GM12874 (cell line): Measurements from ENCODE around the gene FANCL.

Source experiments
- TF ChIP-seq, protein P1 (sequence below): IDR thresholded peaks from 2 replicates; pipeline ENCODE4 v1.5.1; 2011; ENCODE audit warnings: low read depth, mild to moderate bottlenecking, control low read depth, low read length, moderate library complexity; ENCODE audit not compliant: insufficient read depth

Gene FANCL

GRCh38 chr2:58195662-58196061, 45.5 kb downstream of the FANCL start:
- TF ChIP-seq, protein P1, sequence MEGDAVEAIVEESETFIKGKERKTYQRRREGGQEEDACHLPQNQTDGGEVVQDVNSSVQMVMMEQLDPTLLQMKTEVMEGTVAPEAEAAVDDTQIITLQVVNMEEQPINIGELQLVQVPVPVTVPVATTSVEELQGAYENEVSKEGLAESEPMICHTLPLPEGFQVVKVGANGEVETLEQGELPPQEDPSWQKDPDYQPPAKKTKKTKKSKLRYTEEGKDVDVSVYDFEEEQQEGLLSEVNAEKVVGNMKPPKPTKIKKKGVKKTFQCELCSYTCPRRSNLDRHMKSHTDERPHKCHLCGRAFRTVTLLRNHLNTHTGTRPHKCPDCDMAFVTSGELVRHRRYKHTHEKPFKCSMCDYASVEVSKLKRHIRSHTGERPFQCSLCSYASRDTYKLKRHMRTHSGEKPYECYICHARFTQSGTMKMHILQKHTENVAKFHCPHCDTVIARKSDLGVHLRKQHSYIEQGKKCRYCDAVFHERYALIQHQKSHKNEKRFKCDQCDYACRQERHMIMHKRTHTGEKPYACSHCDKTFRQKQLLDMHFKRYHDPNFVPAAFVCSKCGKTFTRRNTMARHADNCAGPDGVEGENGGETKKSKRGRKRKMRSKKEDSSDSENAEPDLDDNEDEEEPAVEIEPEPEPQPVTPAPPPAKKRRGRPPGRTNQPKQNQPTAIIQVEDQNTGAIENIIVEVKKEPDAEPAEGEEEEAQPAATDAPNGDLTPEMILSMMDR, result no peak

DNA sequence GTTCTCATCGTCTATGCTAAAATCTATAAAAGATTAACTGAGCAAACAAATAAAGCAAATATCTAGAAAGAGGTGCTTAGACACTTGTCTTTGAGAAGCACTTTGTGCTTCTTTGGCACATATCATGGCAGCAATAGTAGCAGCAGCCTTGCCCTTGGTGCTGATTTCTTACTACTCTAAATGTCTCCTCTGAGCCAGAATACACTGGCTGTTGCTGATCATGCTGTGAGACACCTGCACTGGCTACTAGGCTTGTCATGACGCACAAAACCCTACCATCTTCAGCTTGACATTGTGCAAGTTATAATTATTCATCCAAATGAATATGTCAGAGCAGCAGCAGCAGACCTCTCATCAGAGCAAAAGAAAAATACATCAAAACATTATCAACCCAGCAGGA, 46.7 kb downstream of the FANCL start:
- TF ChIP-seq, protein P1, result no peak

DNA sequence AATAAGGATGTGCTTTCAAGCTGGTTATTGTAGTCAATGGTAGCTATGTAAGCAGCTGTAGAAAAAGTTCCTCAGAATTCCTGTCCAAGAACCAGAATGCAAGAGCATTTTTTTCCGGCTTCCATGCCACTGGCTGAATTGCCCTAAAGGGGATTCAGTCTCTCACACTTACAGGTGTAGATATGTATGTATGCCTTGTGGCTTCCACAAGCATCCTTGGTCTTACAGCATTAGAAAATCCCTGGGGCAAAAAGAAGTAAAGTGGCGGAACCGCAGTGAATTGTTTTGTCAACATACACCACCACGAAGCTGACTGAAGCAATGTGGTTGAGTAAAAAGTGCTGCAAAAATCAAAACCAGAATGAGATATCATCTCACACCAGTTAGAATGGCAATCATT, 54.6 kb downstream of the FANCL start:
- TF ChIP-seq, protein P1, result no peak

- TF ChIP-seq, protein P1, result no peak
These were observed 58.6 kb downstream of the FANCL start for GRCh38 chr2:58182527-58182926.

GRCh38 chr2:58180635-58181034, 60.5 kb downstream of the FANCL start:
- TF ChIP-seq, protein P1, result no peak

DNA sequence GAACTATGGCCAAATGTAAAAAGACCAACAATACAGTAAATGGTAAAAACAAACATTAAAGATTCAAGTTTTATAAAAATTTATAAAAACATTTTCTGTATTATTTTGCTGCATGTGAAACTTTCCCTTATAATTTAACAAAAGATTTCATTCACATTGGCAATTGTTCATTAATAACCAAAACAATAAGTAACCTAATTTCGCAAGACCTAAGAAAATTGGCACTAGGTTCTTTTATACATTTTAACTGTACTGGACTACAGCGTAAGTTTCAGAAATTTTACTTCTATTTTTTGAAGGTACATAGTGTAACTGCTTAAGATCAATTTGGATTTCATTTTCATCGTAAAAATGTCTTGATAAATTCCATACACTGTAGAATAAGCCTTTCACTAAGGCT, 77.2 kb downstream of the FANCL start:
- TF ChIP-seq, protein P1, result no peak

GRCh38 chr2:58158481-58158880, 82.6 kb downstream of the FANCL start:
- TF ChIP-seq, protein P1, result no peak

- TF ChIP-seq, protein P1, result no peak
These were observed 83.4 kb downstream of the FANCL start for GRCh38 chr2:58157754-58158153.
